ENCODE measurements around the gene FRYL. TPM values are rescaled to one million over a fixed set of nuclear protein-coding genes. Genes with fewer than 3 reads are reported as not detected.
"Not testable (repeated sequence)": the region's sequence is repeated elsewhere in the genome, so short reads cannot be mapped to it uniquely, and the experiment has no call there.

Gene FRYL
- total RNA-seq, 1 donor from 2014 or later, result 172 TPM

DNA sequence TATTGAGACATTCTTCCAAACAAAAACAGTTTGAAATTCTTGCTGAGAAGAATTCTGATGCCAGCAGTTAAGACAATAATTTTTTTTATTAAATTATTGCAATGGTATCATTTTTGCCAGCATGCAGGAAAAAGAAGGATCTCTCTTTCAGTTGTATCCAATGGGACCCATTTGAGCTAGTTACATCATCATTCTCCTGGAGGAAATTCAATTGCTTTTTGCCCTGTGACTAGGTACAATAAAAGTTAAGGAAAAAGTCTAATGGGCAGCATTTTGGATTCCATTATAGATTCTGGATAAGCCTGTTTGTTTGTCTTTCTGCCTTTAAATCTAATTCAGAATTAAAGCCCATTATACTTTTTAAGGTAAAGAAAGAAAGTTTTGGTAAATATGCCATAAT, 10.5 kb upstream of the FRYL start:
- intact Hi-C loops (cut with DNase I), result no loop called here
- DNase-seq (ENCODE audit: low spot score) (no peak), ATAC-seq (no peak)

DNA sequence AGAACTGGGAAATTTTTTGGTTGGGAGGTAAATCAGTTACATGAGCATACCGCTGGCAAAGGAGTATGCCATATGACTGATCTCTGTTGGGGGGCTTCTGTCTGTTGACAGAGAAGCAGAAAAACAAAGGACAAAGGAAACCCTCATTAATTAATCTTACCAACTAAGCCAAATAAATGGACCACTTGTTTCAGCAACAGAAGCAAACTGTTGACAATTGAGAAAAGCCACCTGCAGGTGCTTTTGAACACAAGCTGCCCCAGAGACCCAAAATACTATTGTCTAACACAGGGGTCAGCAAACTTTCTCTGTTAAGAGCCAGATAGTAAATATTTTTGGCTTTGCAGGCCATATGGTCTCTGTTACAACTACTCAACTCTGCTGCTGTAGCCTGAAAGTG, 7.0 kb upstream of the FRYL start:
- ATAC-seq (no peak), DNase-seq (ENCODE audit: low spot score) (no peak)
- intact Hi-C loops (cut with DNase I), result no loop called here

DNA sequence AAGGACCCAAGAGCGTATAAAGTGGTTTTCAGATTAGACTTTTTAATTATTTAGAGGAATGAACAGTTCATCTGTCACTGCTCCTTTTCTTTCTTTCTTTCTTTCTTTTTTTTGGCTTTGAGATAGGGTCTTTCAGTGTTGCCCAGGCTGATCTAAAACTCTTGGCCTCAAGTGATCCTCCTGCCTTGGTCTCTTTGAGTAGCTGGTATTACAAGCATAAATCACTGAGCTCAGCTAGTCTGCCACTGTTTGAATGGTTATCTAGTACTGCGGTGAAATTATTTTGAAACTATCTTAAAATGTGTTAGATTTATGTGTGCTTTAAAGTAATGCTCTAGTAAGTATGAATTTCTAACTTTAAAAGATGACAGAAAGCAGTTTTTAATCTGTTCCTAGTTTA, 6.5 kb upstream of the FRYL start:
- intact Hi-C loops (cut with DNase I), result no loop called here
- ATAC-seq, result no peak

DNA sequence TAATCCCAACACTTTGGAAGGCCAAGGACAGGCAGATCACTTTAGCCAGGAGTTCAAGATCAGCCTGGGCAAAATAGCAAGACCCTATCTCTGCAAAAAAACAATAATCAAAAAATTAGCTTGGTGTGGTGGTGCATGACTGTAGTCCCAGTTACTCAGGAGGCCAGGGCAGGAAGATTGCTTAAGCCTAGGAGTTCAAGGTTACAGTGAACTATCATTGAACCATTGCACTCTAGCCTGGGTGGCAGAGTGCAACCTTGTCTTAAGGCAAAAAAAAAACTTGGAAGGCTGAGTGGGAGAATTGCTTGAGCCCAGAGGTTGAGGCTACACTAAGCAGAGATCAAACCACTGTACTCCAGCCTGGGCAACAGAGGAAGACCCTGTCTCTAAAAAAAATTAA, 5.2 kb upstream of the FRYL start:
- intact Hi-C loops (cut with DNase I), result no loop called here

More for the DNA sequence above, 6.5 kb upstream of the FRYL start:
- DNase-seq (ENCODE audit: low spot score), result no peak

DNA sequence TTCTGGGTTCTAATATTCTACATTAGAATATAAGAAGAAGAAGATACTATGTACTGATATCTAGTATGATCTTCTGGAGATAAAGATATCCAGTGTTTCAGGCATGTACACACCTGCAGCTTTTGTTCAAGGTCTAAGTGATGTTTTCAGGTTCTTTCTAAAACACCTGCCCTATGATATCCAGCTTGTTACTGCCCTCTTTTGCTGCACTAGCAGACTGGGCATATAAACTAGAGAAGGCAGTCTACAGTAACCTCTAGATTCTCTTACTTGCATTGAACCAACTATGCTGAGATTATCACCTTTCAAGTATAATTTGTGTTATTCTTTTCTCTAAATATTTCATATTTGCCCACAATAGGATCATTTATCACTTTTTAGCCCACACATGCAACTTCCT, 1.9 kb upstream of the FRYL start:
- DNase-seq (ENCODE audit: low spot score) (no peak), ATAC-seq (no peak)
- intact Hi-C loops (cut with DNase I), result no loop called here

More for the DNA sequence above, 5.2 kb upstream of the FRYL start:
- ATAC-seq (no peak), DNase-seq (ENCODE audit: low spot score) (no peak)

DNA sequence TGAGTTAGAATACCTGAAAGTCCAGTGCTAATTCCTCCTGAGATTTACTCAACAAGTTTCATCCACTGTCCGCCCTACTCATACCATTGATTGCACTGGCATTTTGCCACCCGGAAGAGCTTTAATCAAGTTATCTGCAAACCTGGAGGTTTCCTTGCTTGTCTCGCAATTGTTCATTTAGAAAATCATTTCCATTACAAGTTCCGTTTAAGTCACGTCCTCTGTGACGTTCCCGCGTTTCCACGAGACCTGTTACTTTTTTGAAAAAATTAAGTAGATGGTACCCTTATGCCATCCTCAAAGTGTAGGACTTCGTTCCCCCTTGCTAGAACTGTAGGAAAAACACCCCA, 761 bp upstream of the FRYL start:
- intact Hi-C loops (cut with DNase I), result no loop called here
- ATAC-seq (no peak), DNase-seq (ENCODE audit: low spot score) (peak; percentile 64)

DNA sequence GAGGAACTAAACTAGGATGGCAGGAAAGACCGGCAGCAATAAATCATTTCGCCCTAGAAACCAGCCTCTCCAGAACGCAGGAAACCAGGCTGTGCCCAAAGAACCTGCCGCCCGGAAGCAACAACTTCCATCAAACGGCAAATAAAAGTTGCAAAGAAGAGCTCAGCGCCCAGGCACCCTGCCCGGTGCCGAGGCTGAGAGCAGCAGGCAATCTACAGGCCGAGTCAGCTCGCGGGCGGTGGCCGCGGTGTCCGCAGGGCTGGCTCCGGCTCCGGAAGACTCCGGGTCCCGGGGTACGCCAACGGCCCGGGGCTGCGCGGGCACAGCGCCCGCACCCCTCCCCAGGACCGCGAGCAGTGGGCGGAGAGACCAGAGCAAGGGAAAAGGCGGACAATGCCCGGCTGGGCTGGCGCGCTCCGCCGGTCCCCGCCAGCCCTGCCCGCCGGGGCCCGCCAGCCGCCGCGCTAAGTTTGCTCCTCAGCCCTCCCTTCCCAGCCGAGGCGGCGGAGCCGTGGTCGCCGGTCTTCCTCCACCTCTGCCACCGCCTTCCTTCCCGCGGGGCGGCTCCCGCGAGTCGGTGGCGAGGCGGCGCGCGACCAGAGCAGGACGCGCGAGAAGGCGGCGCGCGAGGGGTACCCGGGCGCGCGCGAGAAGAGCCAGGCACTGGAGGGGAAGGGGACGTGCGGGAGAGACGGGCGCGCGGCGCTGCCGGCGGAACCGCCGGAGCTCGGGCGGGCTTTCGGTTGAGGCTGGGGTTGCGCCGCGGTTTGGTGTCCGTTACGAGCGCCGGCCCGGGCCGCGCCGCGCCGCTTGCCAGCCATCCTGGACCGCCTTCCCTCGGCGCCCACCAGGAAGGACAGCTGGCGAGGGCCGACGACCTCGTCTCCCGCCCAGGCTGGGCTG, 733 bp downstream of the FRYL start:
- intact Hi-C loops (cut with DNase I), result no loop called here
- ATAC-seq, result peak; percentile 13
- peak; percentile 78 for DNase-seq (ENCODE audit: low spot score)

DNA sequence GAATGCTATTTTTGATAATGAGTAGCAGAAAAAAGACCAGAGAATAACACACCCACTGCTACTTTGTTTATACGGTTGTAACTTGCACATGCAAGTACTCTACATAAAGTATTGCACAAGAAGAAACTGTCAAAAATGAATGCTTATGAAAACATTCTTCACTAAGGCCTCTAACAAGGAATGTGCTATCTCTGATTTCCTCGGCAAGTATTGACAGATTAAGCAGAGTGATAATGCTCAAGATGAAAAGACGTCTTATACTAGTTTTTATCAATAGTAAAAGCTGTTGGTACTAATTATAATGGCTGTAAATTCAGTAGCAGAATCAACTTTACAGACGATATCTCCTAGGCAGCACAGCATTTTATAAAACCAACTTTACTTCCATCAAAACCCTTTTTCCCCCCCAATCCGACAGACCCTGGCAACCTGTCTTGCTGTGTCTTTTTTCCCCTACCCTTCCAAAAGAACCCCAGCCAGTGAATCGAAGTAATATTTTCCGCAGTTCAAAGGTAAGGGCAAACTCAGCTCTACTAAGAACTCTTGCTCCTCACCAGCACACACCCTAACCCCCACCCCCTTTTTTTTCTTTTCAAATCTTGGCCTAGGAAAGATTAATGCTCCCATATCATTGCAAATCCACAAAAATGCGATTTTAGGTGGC, 1.5 kb downstream of the FRYL start:
- DNase-seq (ENCODE audit: low spot score) (no peak), ATAC-seq (no peak)
- intact Hi-C loops (cut with DNase I), result no loop called here

DNA sequence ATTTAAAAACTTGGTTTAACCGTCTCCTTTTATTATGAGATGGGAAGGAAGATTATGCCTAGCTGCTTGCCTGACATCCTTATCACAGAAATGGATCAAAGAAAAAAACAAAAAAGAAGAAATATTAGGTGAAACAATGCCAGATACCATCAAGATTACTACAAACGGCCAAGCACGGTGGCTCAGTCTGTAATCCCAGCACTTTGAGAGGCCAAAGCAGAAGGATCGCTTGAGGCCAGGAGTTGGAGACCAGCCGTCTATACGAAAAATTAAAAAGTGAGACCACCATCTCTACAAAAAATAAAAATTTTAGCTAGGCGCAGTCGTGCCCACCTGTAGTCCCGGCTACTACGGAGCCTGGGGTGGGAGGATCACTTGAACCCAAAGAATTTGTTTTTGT, 2.3 kb downstream of the FRYL start:
- ATAC-seq, result no peak
- DNase-seq (ENCODE audit: low spot score), result no peak
- intact Hi-C loops (cut with DNase I), result no loop called here

DNA sequence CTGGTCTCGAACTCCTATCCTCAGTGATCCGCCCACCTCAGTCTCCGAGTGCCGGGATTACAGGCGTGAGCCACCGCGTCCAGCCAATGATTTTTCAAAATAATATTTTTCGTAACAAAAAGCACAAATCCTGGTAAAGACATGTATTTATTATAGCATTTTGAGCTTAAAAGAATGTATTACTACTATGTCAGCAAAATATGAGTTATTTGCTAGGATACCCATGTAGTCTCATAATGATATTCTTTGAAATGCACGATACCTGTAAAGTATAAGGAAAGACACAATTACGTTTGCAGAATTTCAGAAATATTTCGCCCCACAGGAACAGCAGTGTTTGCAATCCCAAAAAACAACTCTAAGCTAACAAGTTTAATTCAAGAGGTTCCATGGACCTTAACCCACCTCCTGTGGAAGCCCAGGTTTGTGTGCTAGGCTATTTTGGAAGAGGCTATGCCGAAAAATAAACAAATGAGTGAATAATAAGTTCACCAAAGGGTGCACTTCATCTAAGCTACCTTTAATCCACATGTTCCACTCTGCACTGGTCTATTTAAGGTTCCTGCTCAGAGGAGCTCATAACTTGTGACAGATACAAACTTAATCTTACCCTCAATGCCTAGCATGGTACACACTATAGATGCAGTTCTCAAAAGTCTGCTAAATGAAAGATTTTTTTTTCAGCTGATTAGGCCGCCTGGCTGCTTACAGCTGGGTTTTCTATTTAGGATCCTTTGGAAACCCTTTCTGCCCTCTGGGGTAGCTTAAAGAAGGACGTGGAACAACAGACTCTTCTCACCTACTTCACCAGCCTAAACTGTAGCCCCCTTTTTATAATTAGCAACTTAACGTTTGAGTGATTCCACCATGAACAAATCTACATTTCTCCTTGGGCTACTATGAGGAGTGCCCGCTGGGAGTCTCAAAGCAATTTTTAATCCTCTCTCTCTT, 5.0 kb downstream of the FRYL start:
- DNase-seq (ENCODE audit: low spot score) (no peak), ATAC-seq (no peak)
- intact Hi-C loops (cut with DNase I), result no loop called here

DNA sequence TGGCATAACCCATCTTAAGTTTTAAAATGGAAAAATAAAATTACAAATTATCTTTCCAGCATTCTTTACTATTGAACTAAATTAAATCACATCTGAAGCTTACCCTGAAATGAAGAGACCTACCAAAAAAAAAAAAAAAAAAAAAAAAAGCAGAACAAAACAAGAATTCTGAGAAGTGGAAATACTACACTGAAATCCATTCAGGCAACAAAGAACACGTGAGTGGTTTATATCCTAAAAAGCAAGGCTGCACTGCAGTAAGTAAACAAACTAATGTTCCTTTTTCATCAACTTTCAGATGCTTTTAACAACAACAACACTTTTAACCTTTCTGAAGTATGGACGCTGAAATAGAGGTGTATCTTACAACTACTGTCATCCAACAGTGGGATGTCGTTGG, 7.5 kb downstream of the FRYL start:
- ATAC-seq (no peak), DNase-seq (ENCODE audit: low spot score) (no peak)
- intact Hi-C loops (cut with DNase I), result no loop called here

DNA sequence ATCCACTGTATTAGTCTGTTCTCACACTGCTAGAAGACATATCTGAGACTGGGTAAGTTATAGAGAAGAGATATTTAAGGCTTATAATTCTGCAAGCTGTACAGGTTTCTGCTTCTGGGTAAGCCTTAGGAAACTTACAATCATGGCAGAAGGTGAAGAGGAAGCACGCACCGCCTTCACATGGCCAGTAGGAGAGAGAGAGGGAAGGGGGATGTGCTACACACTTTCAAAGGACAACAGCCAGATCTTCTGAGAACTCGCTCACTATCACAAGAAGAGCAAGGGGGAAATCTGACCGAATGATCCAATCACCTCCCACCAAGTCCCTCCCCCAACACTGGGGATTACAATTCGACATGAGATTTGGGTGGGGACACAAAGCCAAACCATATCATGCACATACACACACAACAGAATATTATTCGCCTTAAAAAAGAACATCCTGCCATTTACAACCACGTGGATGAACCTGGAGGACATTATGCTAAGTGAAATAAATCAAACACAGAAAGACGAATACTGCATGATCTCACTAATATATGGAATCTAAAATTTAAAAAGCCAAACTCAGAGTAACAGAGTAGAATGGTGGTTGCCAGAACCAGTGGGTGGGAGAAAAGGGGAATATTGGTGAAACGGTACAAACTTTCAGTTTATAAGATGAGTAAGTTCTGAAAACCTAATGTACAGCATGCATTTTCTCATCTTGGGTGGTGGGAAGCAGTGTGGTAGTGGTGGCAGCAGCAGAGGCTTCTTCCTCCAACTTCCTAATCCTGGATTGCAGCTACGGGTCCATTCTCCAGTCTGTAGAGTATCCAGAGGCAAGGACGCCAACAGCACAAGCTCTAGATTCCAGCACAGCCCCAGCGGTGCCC, 12.8 kb downstream of the FRYL start:
- ATAC-seq (no peak), DNase-seq (ENCODE audit: low spot score) (no peak)
- intact Hi-C loops (cut with DNase I), result no loop called here

DNA sequence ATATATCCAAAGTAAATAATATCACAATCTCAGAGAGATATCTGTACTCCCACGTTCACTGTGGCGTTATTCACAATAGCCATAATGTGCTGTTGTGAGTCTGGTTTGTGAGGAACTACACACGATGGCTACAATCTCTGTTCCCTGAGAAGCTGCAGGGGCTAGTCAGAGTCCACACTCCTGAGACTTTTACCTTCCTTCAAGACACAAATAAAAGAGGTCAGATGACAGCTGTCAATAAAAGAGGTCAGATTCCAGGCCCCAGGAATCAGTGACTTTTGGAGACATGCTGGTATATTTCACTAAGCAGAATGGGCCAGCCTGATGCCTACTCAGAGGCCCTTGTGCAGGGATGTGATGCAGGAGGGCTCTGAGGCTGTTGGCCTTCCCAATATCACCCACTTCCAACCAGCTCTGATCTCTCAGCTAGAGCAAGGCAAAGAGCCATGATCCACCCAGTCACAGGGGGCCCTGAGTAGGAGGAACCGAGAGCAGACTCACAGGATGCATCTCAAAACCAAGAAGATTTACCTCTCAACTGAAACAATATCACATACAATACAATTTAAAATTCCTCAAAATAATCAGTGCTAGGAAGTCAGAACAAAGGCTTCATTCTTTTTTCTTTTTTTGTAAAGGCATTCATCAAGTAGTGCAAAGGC, 13.8 kb downstream of the FRYL start:
- no peak for ATAC-seq
- intact Hi-C loops (cut with DNase I), result no loop called here
- DNase-seq (ENCODE audit: low spot score), result no peak

DNA sequence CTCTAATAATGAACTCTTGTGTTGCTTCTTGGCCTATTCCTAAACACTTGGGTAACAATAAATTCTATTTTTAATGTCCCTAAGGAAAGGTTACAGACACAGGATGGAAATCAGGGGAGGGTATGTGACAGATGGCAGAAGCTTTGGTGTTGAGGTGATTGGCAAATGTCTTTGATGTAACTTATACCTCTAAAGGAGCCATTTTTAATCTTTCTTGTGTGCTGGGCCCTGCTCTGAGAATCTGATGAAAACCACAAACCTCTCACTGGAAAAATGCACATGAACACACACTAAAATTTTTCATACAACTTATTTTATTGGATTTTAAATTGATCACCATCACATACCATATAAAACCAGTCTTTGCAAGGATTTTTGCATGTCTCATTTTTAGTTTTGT, 17.7 kb downstream of the FRYL start:
- no peak for DNase-seq (ENCODE audit: low spot score)
- intact Hi-C loops (cut with DNase I), result no loop called here
- no peak for ATAC-seq

DNA sequence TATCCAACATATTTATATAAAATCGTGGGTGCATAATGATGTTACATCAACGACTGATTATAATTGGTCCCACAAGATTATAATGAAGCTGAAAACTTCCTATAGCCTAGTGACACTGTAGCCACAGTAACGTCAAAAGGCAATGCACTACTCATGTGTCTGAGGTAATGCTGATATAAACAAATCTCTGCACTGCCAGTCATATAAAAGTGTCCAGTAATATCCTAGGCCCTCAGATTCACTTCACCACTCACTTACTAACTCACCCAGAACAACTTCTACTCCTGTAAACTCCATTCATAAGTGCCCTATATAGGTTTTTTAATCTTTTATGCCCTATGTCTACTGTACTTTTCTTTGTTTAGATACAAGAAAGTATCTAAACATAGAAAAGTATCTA, 18.8 kb downstream of the FRYL start:
- intact Hi-C loops (cut with DNase I), result no loop called here
- DNase-seq (ENCODE audit: low spot score) (no peak), ATAC-seq (no peak)

DNA sequence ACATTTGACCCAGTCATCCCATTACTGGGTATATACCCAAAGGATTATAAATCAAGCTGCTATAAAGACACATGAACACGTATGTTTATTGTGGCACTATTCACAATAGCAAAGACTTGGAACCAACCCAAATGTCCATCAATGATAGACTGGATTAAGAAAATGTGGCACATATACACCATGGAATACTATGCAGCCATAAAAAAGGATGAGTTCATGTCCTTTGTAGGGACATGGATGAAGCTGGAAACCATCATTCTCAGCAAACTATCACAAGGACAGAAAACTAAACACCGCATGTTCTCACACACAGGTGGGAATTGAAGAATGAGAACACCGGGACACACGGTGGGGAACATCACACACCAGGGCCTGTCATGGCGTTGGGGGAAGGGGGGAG, 21.4 kb downstream of the FRYL start:
- not testable (repeated sequence) for DNase-seq (ENCODE audit: low spot score); ATAC-seq

DNA sequence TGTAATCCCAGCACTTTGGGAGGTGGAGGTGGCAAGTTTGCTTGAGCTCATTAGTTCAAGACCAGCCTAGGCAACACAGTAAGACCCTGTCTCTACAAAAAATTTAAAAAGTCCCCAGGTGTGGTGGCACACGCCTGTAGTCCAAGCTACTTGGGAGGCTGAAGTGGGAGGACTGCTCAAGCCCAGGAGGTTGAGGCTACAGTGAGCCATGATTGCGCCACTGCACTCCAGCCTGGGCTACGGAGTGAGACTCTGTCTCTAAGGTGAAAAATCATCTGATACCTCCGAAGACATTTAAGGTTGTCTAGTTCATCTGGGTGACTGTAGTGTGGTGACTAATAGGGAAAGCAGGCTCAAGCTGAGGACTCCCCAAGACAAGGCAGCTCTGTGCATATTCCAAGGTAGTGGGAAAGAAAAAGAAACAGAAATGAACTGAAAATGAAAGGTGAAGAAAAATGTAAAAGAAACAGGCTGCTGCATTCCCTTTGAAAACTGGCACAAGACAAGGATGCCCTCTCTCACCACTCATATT, 23.3 kb downstream of the FRYL start:
- intact Hi-C loops (cut with DNase I), result no loop called here
- DNase-seq (ENCODE audit: low spot score) (no peak), ATAC-seq (no peak)

More for the DNA sequence above, 21.4 kb downstream of the FRYL start:
- intact Hi-C loops (cut with DNase I), result not testable (repeated sequence)

DNA sequence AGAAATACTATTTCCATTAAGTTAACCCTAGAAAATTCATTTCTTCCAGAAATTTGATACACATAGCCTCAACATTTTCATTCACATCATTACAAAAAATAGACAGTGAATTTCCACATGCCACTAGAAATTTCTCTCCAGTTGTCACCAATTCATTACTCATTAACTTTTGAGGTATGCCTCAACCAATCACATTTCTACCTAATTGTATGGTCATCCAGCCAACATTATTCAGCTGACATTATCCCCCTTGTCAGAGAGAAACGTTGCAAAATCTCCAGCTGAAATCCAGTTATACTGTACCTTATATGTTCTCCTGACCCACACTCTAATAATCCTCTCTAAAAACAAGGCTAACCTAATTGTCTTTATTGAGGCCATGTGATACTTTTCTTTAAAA, 24.8 kb downstream of the FRYL start:
- intact Hi-C loops (cut with DNase I), result no loop called here
- no peak for ATAC-seq
- no peak for DNase-seq (ENCODE audit: low spot score)

All from sciatic nerve (tissue), 2 donors.